Mesendoderm (in vitro differentiated cells): ENCODE results near the gene RMND5A.

Source experiments
- DNase-seq: peaks from one replicate; pipeline ENCODE4 v3.0.0; 2013
- H2AK5ac ChIP-seq: 2 replicates; pipeline ENCODE4 v1.6.1; 2013; ENCODE audit warnings: low read length, inconsistent platforms
- H2BK120ac ChIP-seq: 2 replicates; pipeline ENCODE4 v1.6.1; 2013; ENCODE audit warnings: low read depth, mild to moderate bottlenecking, low read length, moderate library complexity, mixed read lengths
- H2BK15ac ChIP-seq: replicated peaks from 2 replicates; pipeline ENCODE4 v1.6.1; 2013; ENCODE audit warnings: low read depth, mild to moderate bottlenecking, moderate library complexity
- H2BK5ac ChIP-seq: 2 replicates; pipeline ENCODE4 v1.6.1; 2013; ENCODE audit warnings: low read length, inconsistent platforms
- H3K18ac ChIP-seq: 2 replicates; pipeline ENCODE4 v1.6.1; 2013; ENCODE audit warnings: mild to moderate bottlenecking, low read length, mixed read lengths
- H3K23ac ChIP-seq: one replicate; pipeline ENCODE4 v1.6.1; 2013; ENCODE audit warnings: low read length
- H3K27ac ChIP-seq: 2 replicates; pipeline ENCODE4 v1.5.1; 2013; ENCODE audit warnings: low read depth, mild to moderate bottlenecking, inconsistent platforms, low read length, moderate library complexity
- H3K27me3 ChIP-seq: 2 replicates; pipeline ENCODE4 v1.6.1; 2013; ENCODE audit warnings: low read length, control low read depth, mild to moderate bottlenecking, inconsistent platforms; ENCODE audit not compliant: insufficient read depth, poor library complexity
- H3K36me3 ChIP-seq: 2 replicates; pipeline ENCODE4 v1.6.1; 2013; ENCODE audit warnings: low read length, inconsistent platforms; ENCODE audit not compliant: control insufficient read depth, insufficient read depth
- H3K4ac ChIP-seq: one replicate; pipeline ENCODE4 v1.6.1; 2013; ENCODE audit warnings: low read depth, mild to moderate bottlenecking, low read length, moderate library complexity
- H3K4me1 ChIP-seq: 2 replicates; pipeline ENCODE4 v1.6.1; 2013; ENCODE audit warnings: low read depth, low read length, inconsistent platforms; ENCODE audit not compliant: control insufficient read depth
- H3K4me2 ChIP-seq: 2 replicates; pipeline ENCODE4 v1.6.1; 2013; ENCODE audit warnings: low read length
- H3K4me3 ChIP-seq: 2 replicates; pipeline ENCODE4 v1.5.1; 2013; ENCODE audit warnings: mild to moderate bottlenecking, low read length
- H3K56ac ChIP-seq: one replicate; pipeline ENCODE4 v1.6.1; 2013; ENCODE audit warnings: low read length
- H3K79me1 ChIP-seq: 2 replicates; pipeline ENCODE4 v1.6.1; 2013; ENCODE audit warnings: low read length, inconsistent platforms
- H3K79me2 ChIP-seq: 2 replicates; pipeline ENCODE4 v1.6.1; 2013; ENCODE audit warnings: mild to moderate bottlenecking, low read length; ENCODE audit not compliant: control insufficient read depth, insufficient read depth
- H3K9ac ChIP-seq: 2 replicates; pipeline ENCODE4 v1.6.1; 2013; ENCODE audit warnings: low read length, inconsistent platforms
- H4K5ac ChIP-seq: one replicate; pipeline ENCODE4 v1.6.1; 2013; ENCODE audit warnings: low read length
- H4K8ac ChIP-seq: one replicate; pipeline ENCODE4 v1.6.1; 2013; ENCODE audit warnings: low read depth, mild to moderate bottlenecking, control low read depth, low read length, moderate library complexity
- WGBS: extraction: QIAGEN DNeasy Blood & Tissue Kit; methylation state at CpG from one replicate; pipeline ENCODE4 v1.1.7; 2013; ENCODE audit warnings: low lambda C conversion rate, missing lambda C conversion rate; ENCODE audit not compliant: insufficient coverage; ENCODE audit errors: extremely low coverage; 5-methylcytosine and 5-hydroxymethylcytosine counted together

The RMND5A gene

DNA sequence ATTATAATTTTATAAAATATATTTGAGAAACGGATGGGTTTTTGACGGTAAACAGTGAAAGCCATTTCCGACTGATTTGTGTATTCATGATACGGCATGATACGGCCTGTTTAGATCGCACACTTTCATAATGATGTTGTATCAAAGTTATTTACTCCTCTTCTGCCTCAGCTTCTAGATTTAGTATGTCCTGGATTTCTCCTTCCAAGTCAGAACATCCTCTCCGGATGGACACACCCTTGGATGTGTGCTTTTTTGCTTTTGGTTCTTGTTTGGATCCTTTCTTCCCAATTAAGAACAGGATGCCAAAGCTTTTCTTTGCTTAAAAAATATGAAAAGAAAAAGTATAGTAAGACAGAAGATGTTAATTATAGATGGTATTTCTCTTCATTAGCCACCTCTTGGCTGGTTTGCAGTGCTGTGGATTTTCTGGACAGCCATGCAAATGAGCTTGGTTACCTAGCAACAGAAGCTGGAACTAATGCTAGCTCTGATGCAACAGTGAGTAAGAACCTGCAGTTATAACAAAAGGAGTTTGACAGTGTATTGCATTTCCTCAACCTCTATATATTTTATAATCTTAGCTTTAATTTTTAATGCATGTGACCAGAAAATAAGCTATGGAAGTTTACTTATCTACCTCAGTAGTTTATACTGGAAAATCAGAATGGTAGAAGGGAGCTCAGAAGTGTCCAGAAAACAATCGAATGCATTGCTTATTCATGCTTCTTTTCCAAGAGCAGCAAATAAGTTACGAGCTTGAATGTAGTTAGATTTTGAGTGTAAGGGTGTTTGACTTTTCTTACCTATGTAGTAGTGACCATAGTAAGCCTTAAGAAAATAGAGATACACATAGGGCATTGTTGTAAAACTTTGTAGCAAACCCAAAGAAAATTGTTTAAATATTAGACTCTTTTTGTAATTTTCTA, 27.9 kb downstream of the RMND5A start:
- 100% methylated on average over 1 of the region's 9 CpGs for WGBS
- Histone ChIP-seq H3K79me1 (peaks cover 14% of the 10 kb centered on the region), H3K23ac (no peak overlapping the region), H3K27ac (no peak overlapping the region), H3K79me2 (peaks cover 11% of the 10 kb centered on the region), H2BK5ac (no peak overlapping the region), H3K27me3 (no peaks in the 10 kb centered on the region), H3K4ac (no peak overlapping the region), H4K8ac (no peak overlapping the region), H3K36me3 (no peaks in the 10 kb centered on the region), H2BK15ac (no peak overlapping the region), H4K5ac (no peak overlapping the region), H3K4me1 (no peaks in the 10 kb centered on the region), H3K4me3 (no peak overlapping the region), H2BK120ac (no peak overlapping the region), H3K56ac (no peak overlapping the region), H3K18ac (no peak overlapping the region), H2AK5ac (no peak overlapping the region), H3K4me2 (no peak overlapping the region), H3K9ac (no peak overlapping the region)
- peak; percentile 93 for DNase-seq

DNA sequence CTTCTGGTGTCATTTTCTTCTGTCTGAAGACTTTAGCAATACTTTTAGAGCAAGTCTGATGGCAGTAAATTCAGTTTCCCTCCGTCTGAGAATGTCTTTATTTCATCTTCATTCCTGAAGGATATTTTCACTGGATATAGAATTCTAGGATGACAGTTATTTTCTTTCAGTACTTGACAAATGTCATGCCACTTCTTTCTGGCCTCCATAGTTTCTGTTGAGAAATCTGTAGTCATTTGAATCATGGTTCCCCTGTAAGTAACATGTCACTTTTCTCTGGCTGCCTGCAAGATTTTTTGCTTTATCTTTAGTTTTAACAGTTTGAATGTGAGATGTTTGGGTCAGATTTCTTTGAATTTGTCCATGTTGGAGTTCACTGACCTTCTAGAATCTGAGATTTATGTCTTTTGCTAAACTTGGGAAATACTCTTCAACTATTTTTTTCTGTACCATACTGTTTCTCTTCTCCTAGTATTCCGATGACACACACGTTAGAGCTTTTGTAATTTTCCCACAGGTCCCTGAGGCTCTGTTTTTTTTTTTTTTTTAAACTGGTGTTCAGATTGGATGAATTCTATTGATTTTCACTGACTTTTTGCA, 30.2 kb downstream of the RMND5A start:
- WGBS: no CpG with 5 or more reads among the region's 3 CpGs
- H3K27me3 ChIP-seq: no peaks in the 10 kb centered on the region

DNA sequence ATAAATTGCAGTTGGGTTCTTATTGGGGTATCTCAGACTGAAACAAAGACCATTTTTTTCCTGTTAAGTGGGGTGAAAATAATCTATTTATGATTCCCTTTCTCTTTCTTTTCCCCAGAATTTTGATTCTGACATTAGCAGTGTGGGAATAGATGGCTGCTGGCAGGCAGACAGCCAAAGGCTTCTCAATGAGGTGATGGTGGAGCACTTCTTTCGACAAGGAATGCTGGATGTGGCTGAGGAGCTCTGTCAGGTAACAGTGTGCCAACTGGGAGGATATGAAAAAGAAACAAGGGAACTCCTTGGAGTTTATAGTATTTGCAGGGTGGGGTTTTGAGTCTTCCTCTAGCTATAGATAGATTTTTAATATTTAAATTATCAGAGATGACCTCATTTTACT, 31.7 kb downstream of the RMND5A start:
- Histone ChIP-seq H3K36me3 (no peaks in the 10 kb centered on the region), H3K27me3 (no peaks in the 10 kb centered on the region)

More for the DNA sequence above, 30.2 kb downstream of the RMND5A start:
- H3K56ac ChIP-seq: no peak overlapping the region
- no peak overlapping the region for H3K9ac ChIP-seq
- H3K36me3 ChIP-seq: no peaks in the 10 kb centered on the region
- DNase-seq: peak; percentile 42
- no peak overlapping the region for H3K23ac ChIP-seq
- peaks cover 9% of the 10 kb centered on the region for H3K79me1 ChIP-seq
- no peak overlapping the region for H2BK5ac ChIP-seq
- no peak overlapping the region for H3K4me2 ChIP-seq
- no peak overlapping the region for H4K5ac ChIP-seq
- H2BK120ac ChIP-seq: no peak overlapping the region
- H3K18ac ChIP-seq: no peak overlapping the region
- H3K4me1 ChIP-seq: no peaks in the 10 kb centered on the region
- H3K4ac ChIP-seq: no peak overlapping the region
- no peak overlapping the region for H3K27ac ChIP-seq
- H3K4me3 ChIP-seq: no peak overlapping the region
- H4K8ac ChIP-seq: no peak overlapping the region
- no peak overlapping the region for H2AK5ac ChIP-seq
- H2BK15ac ChIP-seq: no peak overlapping the region
- H3K79me2 ChIP-seq: peaks cover 6% of the 10 kb centered on the region

DNA sequence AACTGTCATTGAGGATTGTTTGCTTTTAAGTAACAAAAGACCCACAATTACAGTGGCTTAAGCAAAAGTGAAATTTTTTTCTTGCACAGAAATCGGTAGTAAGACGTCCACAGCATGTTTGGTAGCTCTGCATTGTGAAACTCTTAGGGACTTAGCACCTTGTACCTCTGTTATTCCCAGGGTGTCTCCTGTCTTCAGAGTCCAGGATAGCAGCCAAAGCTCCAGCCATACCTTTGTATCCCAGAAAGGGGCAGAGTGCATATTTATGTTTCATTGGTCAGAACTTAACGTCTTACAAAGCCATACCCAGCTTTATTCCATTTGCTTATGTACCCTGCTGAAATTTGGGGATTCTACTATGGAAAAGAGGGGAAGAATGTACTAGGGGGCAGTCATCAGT, 32.8 kb downstream of the RMND5A start:
- Histone ChIP-seq H4K5ac (no peak overlapping the region), H2BK5ac (no peak overlapping the region), H3K4me3 (no peak overlapping the region), H3K27me3 (no peaks in the 10 kb centered on the region), H3K18ac (no peak overlapping the region), H3K9ac (no peak overlapping the region), H3K79me1 (peaks cover 7% of the 10 kb centered on the region), H2AK5ac (no peak overlapping the region), H3K4me2 (no peak overlapping the region), H3K79me2 (peaks cover 6% of the 10 kb centered on the region), H2BK120ac (no peak overlapping the region), H3K4ac (no peak overlapping the region), H3K56ac (no peak overlapping the region), H3K36me3 (no peaks in the 10 kb centered on the region), H4K8ac (no peak overlapping the region), H3K27ac (no peak overlapping the region), H3K23ac (no peak overlapping the region), H3K4me1 (no peaks in the 10 kb centered on the region), H2BK15ac (no peak overlapping the region)
- DNase-seq: no peak
- WGBS: no CpG with 5 or more reads among the region's 3 CpGs

More for the DNA sequence above, 31.7 kb downstream of the RMND5A start:
- Histone ChIP-seq H2BK15ac (no peak overlapping the region), H2BK120ac (no peak overlapping the region), H3K79me2 (peaks cover 6% of the 10 kb centered on the region), H3K4me3 (no peak overlapping the region), H4K5ac (no peak overlapping the region), H2BK5ac (no peak overlapping the region), H3K56ac (no peak overlapping the region), H3K27ac (no peak overlapping the region), H3K4me1 (no peaks in the 10 kb centered on the region), H3K4ac (no peak overlapping the region), H4K8ac (no peak overlapping the region), H3K4me2 (no peak overlapping the region), H3K23ac (no peak overlapping the region), H3K9ac (no peak overlapping the region), H2AK5ac (no peak overlapping the region), H3K79me1 (peaks cover 9% of the 10 kb centered on the region), H3K18ac (no peak overlapping the region)
- no CpG with 5 or more reads among the region's 1 CpG for WGBS
- no peak for DNase-seq

DNA sequence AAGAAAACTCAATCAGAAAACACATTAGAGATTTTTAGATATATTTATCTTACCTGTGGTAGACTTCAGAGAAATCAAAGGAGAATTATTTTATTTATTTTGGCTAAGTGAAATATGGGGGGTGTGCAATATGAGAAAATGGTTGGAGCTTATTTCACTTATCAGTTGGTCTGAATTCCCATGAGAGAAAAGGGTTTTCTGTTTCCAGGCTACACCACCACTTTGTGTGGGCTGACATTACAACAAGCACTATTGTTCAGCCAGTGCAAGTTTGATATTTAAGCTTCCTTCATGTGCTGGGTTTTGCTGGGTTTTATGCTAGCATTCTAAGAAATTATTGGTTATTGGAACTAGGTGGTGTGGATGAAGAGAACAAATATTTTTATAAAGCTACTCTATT, 33.5 kb downstream of the RMND5A start:
- H2BK15ac ChIP-seq: no peak overlapping the region
- H3K27ac ChIP-seq: no peak overlapping the region
- no peak overlapping the region for H3K4me2 ChIP-seq
- H4K8ac ChIP-seq: no peak overlapping the region
- no peak overlapping the region for H3K18ac ChIP-seq
- no peak overlapping the region for H2BK5ac ChIP-seq
- DNase-seq: no peak
- no peaks in the 10 kb centered on the region for H3K4me1 ChIP-seq
- no peak overlapping the region for H3K4ac ChIP-seq
- H3K27me3 ChIP-seq: no peaks in the 10 kb centered on the region
- no peak overlapping the region for H3K4me3 ChIP-seq
- H2AK5ac ChIP-seq: no peak overlapping the region
- H2BK120ac ChIP-seq: no peak overlapping the region
- H3K23ac ChIP-seq: no peak overlapping the region
- H3K79me2 ChIP-seq: peaks cover 6% of the 10 kb centered on the region
- no peak overlapping the region for H3K9ac ChIP-seq
- H4K5ac ChIP-seq: no peak overlapping the region
- H3K36me3 ChIP-seq: no peaks in the 10 kb centered on the region
- no peak overlapping the region for H3K56ac ChIP-seq
- H3K79me1 ChIP-seq: peaks cover 7% of the 10 kb centered on the region
